Ectodermal cell (in vitro differentiated cells): Measurements from ENCODE around the gene HRCT1. TPM values are rescaled to one million over a fixed set of nuclear protein-coding genes. Genes with fewer than 3 reads are reported as not detected.

Source experiments
- H3K27ac ChIP-seq: 2 replicates; pipeline ENCODE4 v1.7.0; 2013; ENCODE audit warnings: mild to moderate bottlenecking, low read depth, low read length; ENCODE audit not compliant: insufficient read depth, poor library complexity, severe bottlenecking
- H3K27me3 ChIP-seq: 2 replicates; pipeline ENCODE4 v1.7.0; 2013; ENCODE audit warnings: mild to moderate bottlenecking, low read length; ENCODE audit not compliant: insufficient read depth, control insufficient read depth, poor library complexity, severe bottlenecking
- H3K36me3 ChIP-seq: one replicate; pipeline ENCODE4 v1.7.0; 2013; ENCODE audit warnings: low read length; ENCODE audit not compliant: control insufficient read depth, insufficient read depth
- H3K4me1 ChIP-seq: one replicate; pipeline ENCODE4 v1.7.0; 2013; ENCODE audit warnings: low read length; ENCODE audit not compliant: control insufficient read depth, insufficient read depth
- H3K4me3 ChIP-seq: 2 replicates; pipeline ENCODE4 v1.7.0; 2013; ENCODE audit warnings: low read depth, low read length, control low read depth; ENCODE audit not compliant: insufficient read depth
- H3K9me3 ChIP-seq: 2 replicates; pipeline ENCODE4 v1.7.0; 2013; ENCODE audit warnings: mild to moderate bottlenecking, low read length, moderate library complexity; ENCODE audit not compliant: control insufficient read depth
- WGBS, 2 experiments: methylation state at CpG; one replicate each; pipeline ENCODE4 v1.1.7; 2013; ENCODE audit warnings: missing lambda C conversion rate in 2 of 2; 5-methylcytosine and 5-hydroxymethylcytosine counted together
- polyA plus RNA-seq, 4 experiments: library from polyadenylated mRNA; stranded (reverse); fragments of 50-300 nt; gene quantifications; one replicate each; pipeline ENCODE4 v1.2.3, GENCODE V29; 2013

Gene HRCT1
- polyA plus RNA-seq (2013, experiment 1 of 4), result not detected
- not detected for polyA plus RNA-seq (2013, experiment 2 of 4)
- polyA plus RNA-seq (2013, experiment 3 of 4), result not detected
- polyA plus RNA-seq (2013, experiment 4 of 4), result not detected

DNA sequence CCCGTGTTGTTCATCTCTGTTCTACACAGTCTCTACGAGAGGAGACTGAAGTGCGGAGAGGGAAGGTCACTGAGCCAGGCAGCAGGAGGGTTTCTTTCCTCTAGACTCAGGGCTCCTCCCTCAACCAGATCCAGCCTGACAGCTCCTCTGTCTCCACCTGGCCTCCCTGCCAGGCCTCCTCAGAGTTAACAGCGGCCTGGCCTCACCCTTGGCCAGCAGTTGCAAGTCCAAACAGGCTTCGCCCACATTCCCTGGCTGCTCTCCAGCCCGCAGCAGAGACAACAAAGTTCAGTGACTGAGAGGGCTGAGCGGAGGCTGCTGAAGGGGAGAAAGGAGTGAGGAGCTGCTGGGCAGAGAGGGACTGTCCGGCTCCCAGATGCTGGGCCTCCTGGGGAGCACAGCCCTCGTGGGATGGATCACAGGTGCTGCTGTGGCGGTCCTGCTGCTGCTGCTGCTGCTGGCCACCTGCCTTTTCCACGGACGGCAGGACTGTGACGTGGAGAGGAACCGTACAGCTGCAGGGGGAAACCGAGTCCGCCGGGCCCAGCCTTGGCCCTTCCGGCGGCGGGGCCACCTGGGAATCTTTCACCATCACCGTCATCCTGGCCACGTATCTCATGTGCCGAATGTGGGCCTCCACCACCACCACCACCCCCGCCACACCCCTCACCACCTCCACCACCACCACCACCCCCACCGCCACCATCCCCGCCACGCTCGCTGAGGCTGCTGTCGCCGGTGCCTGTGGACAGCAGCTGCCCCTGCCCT lies at the start of gene HRCT1:
Gene HRCT1 (plus strand): TSS at position 291 of the 768 bp plus-strand sequence. CDS start 86 bp downstream, at position 377.
- peaks cover 40% of the 10 kb centered on the region for H3K4me1 ChIP-seq
- H3K27ac ChIP-seq, result no peak within 1 kb of the TSS
- 94 to 95% methylated on average over 28 to 30 of the region's 30 CpGs for WGBS, 2 experiments
- H3K27me3 ChIP-seq, result no peaks in the 10 kb centered on the region
- H3K4me3 ChIP-seq, result no peak within 1 kb of the TSS
- no peaks in the 10 kb centered on the region for H3K36me3 ChIP-seq
- no peaks in the 10 kb centered on the region for H3K9me3 ChIP-seq

DNA sequence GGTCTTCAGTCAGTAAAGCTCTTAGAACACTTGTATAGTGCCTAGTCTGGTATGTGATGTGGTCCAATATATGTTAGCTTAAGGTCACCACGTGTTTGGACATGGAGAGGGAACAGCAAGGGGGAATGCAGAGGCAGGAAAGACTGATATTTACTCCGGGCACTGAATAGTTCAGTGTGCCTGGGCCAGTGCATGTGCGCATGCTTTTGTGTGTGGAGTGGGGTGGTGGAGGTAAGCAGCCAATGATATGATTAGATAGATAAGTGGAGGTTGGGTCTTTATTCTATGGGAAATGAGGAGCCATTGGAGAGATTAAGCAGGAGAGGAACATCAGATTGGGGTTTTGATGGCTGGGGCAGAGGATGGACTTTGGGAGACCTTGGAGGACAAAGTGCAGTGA lies 49.8 kb upstream of the HRCT1 start:
- no peaks in the 10 kb centered on the region for H3K4me1 ChIP-seq
- H3K36me3 ChIP-seq, result no peaks in the 10 kb centered on the region
- WGBS, 2 experiments, result 80 to 82% methylated on average over 3 of the region's 3 CpGs
- H3K27me3 ChIP-seq, result no peaks in the 10 kb centered on the region
- no peak overlapping the region for H3K27ac ChIP-seq
- H3K4me3 ChIP-seq, result no peak overlapping the region
- no peaks in the 10 kb centered on the region for H3K9me3 ChIP-seq

DNA sequence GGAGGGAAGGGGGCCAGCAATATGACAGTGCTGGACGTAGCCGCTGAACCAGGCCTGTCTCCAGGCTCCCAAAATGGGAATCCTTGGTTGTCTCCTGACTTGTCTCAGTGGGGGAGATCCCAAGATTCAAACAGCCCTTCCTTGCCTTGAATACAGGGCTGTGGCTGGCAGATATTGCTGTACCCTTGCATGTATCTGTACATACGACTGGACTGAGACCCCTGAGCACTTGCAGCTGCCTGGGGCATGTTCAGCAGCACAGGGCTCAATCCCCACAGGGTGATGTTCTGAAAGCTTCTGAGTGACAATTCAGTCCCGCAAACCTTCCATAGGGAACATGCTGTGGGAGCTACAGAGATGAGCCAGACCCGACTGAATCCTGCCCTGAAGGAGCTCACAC lies 49.1 kb upstream of the HRCT1 start:
- Histone ChIP-seq H3K4me3 (no peak overlapping the region), H3K36me3 (no peaks in the 10 kb centered on the region), H3K9me3 (no peaks in the 10 kb centered on the region), H3K27me3 (no peaks in the 10 kb centered on the region), H3K27ac (no peak overlapping the region), H3K4me1 (no peaks in the 10 kb centered on the region)
- WGBS, 2 experiments, result 92 to 94% methylated on average over 5 of the region's 5 CpGs

DNA sequence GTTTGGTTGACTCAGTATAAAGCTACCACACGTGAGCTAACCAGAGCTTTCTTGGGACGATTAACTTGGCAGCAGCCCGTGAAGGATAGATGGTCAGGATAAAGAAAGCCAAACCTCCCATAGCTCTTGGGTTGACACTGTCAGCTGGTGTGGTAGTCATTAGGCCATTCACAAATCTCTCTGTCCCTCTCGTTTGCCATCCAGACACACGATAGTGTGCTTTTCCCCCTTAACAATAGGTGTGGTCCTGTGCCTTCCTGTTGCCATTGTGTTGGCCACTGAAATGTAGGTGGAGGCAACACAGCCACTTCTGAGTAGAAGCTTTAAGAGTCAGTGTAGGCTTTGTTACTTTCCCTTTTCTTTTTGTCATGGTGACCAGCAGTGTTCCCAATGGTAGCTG lies 47.5 kb upstream of the HRCT1 start:
- no peaks in the 10 kb centered on the region for H3K36me3 ChIP-seq
- 86 to 89% methylated on average over 5 of the region's 5 CpGs for WGBS, 2 experiments
- no peak overlapping the region for H3K27ac ChIP-seq
- no peaks in the 10 kb centered on the region for H3K9me3 ChIP-seq
- H3K4me3 ChIP-seq, result no peak overlapping the region
- H3K27me3 ChIP-seq, result no peaks in the 10 kb centered on the region
- no peaks in the 10 kb centered on the region for H3K4me1 ChIP-seq

DNA sequence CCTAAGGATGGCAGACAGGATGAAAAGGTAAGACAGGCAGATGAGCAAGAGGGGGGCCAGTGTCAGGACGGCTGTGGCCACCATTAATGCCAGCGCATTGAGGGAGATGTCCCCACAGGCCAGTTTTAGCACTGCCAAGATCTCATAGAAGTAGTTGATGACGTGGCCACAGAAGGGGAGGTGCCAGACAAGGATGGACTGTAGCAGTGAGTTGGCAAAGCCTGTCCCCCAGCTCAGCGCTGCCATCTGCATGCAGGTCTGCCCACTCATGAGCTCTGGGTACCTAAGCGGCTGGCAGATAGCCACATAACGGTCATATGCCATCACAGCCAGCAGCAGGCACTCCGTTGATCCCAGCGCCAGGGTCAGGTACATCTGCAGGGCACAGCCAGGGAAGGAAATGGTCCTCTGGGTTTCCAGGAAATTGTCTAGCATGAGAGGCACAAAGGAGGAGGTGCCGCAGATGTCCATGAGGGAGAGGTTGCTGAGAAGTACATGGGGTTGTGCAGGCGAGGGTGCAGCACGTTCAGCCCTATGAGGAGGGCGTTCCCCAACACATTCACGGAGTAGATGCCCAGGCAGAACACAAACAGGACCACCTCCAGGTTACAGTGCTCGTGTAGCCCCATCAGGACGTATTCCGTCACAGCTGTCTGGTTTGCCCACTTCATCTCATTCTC lies 46.6 kb upstream of the HRCT1 start:
- H3K27ac ChIP-seq, result no peak overlapping the region
- WGBS, 2 experiments, result 88 to 90% methylated on average over 16 of the region's 16 CpGs
- H3K27me3 ChIP-seq, result no peaks in the 10 kb centered on the region
- H3K9me3 ChIP-seq, result no peaks in the 10 kb centered on the region
- no peaks in the 10 kb centered on the region for H3K4me1 ChIP-seq
- H3K4me3 ChIP-seq, result no peak overlapping the region
- H3K36me3 ChIP-seq, result no peaks in the 10 kb centered on the region

DNA sequence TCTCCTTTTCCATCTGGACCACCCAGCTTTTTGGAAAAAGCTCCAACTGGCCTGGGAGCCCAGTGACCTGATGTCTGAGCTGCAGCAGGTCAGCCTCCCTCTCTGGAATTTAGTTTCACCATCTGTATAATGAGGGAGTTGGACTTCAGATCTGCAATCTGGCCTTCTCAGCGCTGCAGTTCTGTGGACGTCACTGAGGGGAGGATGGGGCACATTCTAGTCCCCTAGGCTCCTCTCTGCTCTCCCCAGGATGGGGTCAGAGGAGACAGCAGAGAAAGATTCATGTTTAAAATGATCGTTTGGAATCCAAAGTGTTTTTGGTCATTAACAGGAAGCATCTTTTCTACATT lies 46.0 kb upstream of the HRCT1 start:
- Histone ChIP-seq H3K27me3 (no peaks in the 10 kb centered on the region), H3K9me3 (no peaks in the 10 kb centered on the region), H3K4me1 (no peaks in the 10 kb centered on the region), H3K4me3 (no peak overlapping the region), H3K27ac (no peak overlapping the region), H3K36me3 (no peaks in the 10 kb centered on the region)
- 92 to 93% methylated on average over 3 of the region's 3 CpGs for WGBS, 2 experiments

DNA sequence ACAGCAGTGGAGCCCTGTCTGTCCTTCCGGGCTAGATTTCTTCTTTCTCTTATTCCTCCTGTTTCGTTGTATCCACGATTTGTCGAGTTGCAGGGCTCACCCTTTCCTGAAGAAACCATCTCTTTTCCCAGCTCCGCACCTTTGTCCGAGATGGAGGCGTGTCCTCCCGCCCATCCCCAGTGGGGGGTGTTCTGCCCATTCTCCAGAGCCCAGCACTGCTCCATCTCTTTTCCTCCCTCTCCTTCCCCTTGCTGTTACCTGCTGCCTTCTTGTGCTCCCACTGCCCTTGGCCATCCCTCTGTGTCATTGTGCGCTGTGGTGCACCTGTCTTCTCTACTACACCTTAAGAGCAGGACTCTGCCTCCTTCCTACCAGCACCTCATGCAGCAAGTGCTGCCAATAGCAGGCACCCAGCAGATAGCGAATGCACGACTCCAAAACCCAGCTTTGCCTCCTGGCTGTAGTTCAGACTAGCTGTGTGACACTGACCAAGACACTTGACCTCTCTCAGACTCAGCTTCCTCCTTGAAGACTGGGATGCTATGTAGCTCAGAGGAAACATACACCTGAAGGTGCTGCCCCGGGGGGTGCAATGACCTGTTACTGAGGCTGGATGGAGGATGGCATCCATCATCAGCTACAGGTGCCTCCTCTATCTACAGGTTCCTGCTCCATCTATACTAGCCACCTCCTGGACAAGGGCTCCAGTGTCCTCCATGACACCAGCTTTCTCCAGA lies 44.7 kb upstream of the HRCT1 start:
- H3K4me3 ChIP-seq, result no peak overlapping the region
- WGBS, 2 experiments, result 71 to 79% methylated on average over 12 of the region's 12 CpGs
- H3K27ac ChIP-seq, result no peak overlapping the region
- H3K27me3 ChIP-seq, result no peaks in the 10 kb centered on the region
- no peaks in the 10 kb centered on the region for H3K4me1 ChIP-seq
- no peaks in the 10 kb centered on the region for H3K9me3 ChIP-seq
- H3K36me3 ChIP-seq, result no peaks in the 10 kb centered on the region

- H3K9me3 ChIP-seq, result no peaks in the 10 kb centered on the region
- no peak overlapping the region for H3K27ac ChIP-seq
- WGBS, 2 experiments, result 91 to 92% methylated on average over 4 of the region's 4 CpGs
- no peaks in the 10 kb centered on the region for H3K4me1 ChIP-seq
- H3K36me3 ChIP-seq, result no peaks in the 10 kb centered on the region
- H3K27me3 ChIP-seq, result no peaks in the 10 kb centered on the region
- no peak overlapping the region for H3K4me3 ChIP-seq
Measured at GRCh38 chr9:35862328-35862727, 43.7 kb upstream of the HRCT1 start.

DNA sequence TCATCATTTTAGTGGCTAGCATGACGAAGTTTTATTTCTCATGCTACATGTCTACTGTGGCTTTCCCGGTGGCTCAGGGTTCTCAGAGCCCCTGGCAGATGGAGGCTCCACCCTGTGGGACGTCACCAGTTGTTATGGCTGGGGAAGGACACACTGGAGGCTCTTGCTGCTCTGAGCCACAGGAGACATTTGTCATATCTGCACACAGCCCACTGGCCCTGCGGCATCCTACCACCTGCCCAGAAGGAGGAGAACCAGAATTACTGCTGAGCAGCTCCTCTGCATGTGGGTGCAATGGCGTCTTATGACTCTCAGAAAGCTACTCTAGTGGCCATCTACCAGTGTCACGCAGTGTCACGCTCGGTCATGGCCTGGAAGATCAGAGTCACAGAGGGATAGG lies 42.4 kb upstream of the HRCT1 start:
- Histone ChIP-seq H3K27ac (no peak overlapping the region), H3K4me1 (no peaks in the 10 kb centered on the region), H3K4me3 (no peak overlapping the region), H3K36me3 (no peaks in the 10 kb centered on the region), H3K9me3 (no peaks in the 10 kb centered on the region), H3K27me3 (no peaks in the 10 kb centered on the region)
- 79 to 80% methylated on average over 8 of the region's 8 CpGs for WGBS, 2 experiments

GRCh38 chr9:35864695-35865255 lies 41.2 kb upstream of the HRCT1 start:
- Histone ChIP-seq H3K36me3 (no peaks in the 10 kb centered on the region), H3K4me1 (no peaks in the 10 kb centered on the region), H3K4me3 (no peak overlapping the region), H3K27ac (no peak overlapping the region), H3K27me3 (no peaks in the 10 kb centered on the region), H3K9me3 (no peaks in the 10 kb centered on the region)
- WGBS, 2 experiments, result 88 to 89% methylated on average over 8 of the region's 8 CpGs
